Fibroblast of lung (primary cell): Measurements from ENCODE around the gene GPR75. TPM values are rescaled to one million over a fixed set of nuclear protein-coding genes. Genes with fewer than 3 reads are reported as not detected.
A peak's percentile ranks its signal among the peaks of the same experiment; 100 is the strongest.
"Not testable (repeated sequence)": the region's sequence is repeated elsewhere in the genome, so short reads cannot be mapped to it uniquely, and the experiment has no call there.

ENCODE experiments used
- DNase-seq, 2 donors: peaks; one replicate each; pipeline versions ENCODE4 v3.0.0 to v3.0.0-alpha.2; 2010; ENCODE audit warnings: low read depth in 2 of 2
- H2AFZ ChIP-seq: 2 replicates; pipeline ENCODE4 v1.5.1; 2012; ENCODE audit warnings: low read length, control low read depth, inconsistent platforms
- H3K27ac ChIP-seq: 2 replicates; pipeline ENCODE4 v1.5.1; 2011; ENCODE audit warnings: low read length, control low read depth; ENCODE audit not compliant: insufficient read depth
- H3K27me3 ChIP-seq: 2 replicates; pipeline ENCODE4 v1.5.1; 2011; ENCODE audit warnings: mild to moderate bottlenecking, low read length; ENCODE audit not compliant: control insufficient read depth, insufficient read depth
- H3K36me3 ChIP-seq: 2 replicates; pipeline ENCODE4 v1.5.1; 2011; ENCODE audit warnings: low read length; ENCODE audit not compliant: control insufficient read depth, insufficient read depth
- H3K4me1 ChIP-seq: 2 replicates; pipeline ENCODE4 v1.5.1; 2011; ENCODE audit warnings: low read length; ENCODE audit not compliant: control insufficient read depth, insufficient read depth; ENCODE audit errors: extremely low read depth
- H3K4me2 ChIP-seq: 2 replicates; pipeline ENCODE4 v1.5.1; 2011; ENCODE audit warnings: low read length, control low read depth; ENCODE audit not compliant: insufficient read depth; ENCODE audit errors: extremely low read depth
- H3K4me3 ChIP-seq, 4 experiments: fragments of 200-600 bp in 1 of 4; sonication (generic) in 1 of 4; replicated peaks in 1 of 4; 2 replicates each; pipeline ENCODE4 v1.5.1; 2011 to 2016; ENCODE audit warnings: low read length in 4 of 4, low read depth in 3 of 4, mild to moderate bottlenecking in 3 of 4, control low read depth in 2 of 4, inconsistent platforms in 1 of 4, mixed read lengths in 1 of 4; ENCODE audit not compliant: insufficient read depth in 1 of 4; ENCODE audit errors: control extremely low read depth in 1 of 4
- H3K79me2 ChIP-seq: 2 replicates; pipeline ENCODE4 v1.5.1; 2012; ENCODE audit warnings: mild to moderate bottlenecking, low read length, inconsistent platforms; ENCODE audit not compliant: control insufficient read depth, insufficient read depth
- H3K9ac ChIP-seq: 2 replicates; pipeline ENCODE4 v1.5.1; 2011; ENCODE audit warnings: mild to moderate bottlenecking, low read length, control low read depth; ENCODE audit not compliant: insufficient read depth
- H3K9me3 ChIP-seq: 2 replicates; pipeline ENCODE4 v1.5.1; 2012; ENCODE audit warnings: low read depth, low read length; ENCODE audit not compliant: control insufficient read depth, insufficient read depth
- H4K20me1 ChIP-seq: 2 replicates; pipeline ENCODE4 v1.5.1; 2011; ENCODE audit warnings: low read length; ENCODE audit not compliant: control insufficient read depth, insufficient read depth; ENCODE audit errors: extremely low read depth
- EZH2 ChIP-seq: IDR thresholded peaks from 2 replicates; pipeline ENCODE4 v1.5.1; 2012; ENCODE audit warnings: low read length, control low read depth, mild to moderate bottlenecking; ENCODE audit errors: missing control alignments
- polyA plus RNA-seq, 2 donors: library from polyadenylated mRNA; depleted of rRNA in 1 of 2; stranded (reverse) in 1 of 2; unstranded in 1 of 2; fragments of >200 nt; gene quantifications; 2 replicates each; pipeline ENCODE4 v1.2.1, GENCODE V29; 2011 to 2012; ENCODE audit warnings: missing spikeins in 1 of 2
- total RNA-seq: library from RNA; depleted of rRNA; stranded (reverse); fragments of >200 nt; gene quantifications from 2 replicates; pipeline ENCODE4 v1.2.1, GENCODE V29; 2014
- TF ChIP-seq, protein P1 (sequence below), 2 donors: IDR thresholded peaks in 1 of 2; conservative IDR thresholded peaks in 1 of 2; 1 replicate in 1 of 2; 2 replicates in 1 of 2; pipeline ENCODE4 v1.5.1; 2011 to 2012; ENCODE audit warnings: low read length in 2 of 2, control low read depth in 1 of 2, inconsistent platforms in 1 of 2, low read depth in 1 of 2, mild to moderate bottlenecking in 1 of 2

GPR75 gene
- total and polyA plus RNA-seq, 2 donors (not counting 1 experiment from before 2014, with no cell fraction given) = 1.4 to 1.8 TPM

DNA sequence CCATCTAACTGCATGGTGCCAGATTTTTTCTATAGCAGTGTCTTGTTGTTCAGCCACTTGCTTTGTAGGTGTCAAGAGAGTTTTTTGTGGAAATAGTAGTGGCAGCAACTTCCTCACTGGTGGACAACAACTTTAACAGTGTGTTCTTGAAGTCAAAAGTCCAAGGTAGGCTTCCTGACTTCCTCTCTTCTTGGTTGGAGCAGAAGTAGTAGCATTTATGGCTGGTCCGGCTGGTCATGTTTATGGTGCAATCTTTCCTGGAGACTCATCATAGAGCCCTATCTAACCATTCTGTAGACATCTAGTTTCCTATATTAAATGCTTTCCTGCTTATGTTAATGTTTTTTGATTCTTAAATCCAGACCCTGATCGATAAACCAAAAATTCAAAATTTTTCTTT lies 11.7 kb downstream of the GPR75 start:
- Histone ChIP-seq H3K27ac (no peak overlapping the region), H3K4me3 (no peak overlapping the region), H3K4me1 (no peaks in the 10 kb centered on the region), H3K9ac (no peak overlapping the region), H3K27me3 (no peaks in the 10 kb centered on the region), H2AFZ (no peak overlapping the region), H3K9me3 (no peaks in the 10 kb centered on the region), H3K36me3 (no peaks in the 10 kb centered on the region), H3K4me2 (no peak overlapping the region), H4K20me1 (no peaks in the 10 kb centered on the region), H3K79me2 (no peaks in the 10 kb centered on the region)
- TF ChIP-seq, protein P1, sequence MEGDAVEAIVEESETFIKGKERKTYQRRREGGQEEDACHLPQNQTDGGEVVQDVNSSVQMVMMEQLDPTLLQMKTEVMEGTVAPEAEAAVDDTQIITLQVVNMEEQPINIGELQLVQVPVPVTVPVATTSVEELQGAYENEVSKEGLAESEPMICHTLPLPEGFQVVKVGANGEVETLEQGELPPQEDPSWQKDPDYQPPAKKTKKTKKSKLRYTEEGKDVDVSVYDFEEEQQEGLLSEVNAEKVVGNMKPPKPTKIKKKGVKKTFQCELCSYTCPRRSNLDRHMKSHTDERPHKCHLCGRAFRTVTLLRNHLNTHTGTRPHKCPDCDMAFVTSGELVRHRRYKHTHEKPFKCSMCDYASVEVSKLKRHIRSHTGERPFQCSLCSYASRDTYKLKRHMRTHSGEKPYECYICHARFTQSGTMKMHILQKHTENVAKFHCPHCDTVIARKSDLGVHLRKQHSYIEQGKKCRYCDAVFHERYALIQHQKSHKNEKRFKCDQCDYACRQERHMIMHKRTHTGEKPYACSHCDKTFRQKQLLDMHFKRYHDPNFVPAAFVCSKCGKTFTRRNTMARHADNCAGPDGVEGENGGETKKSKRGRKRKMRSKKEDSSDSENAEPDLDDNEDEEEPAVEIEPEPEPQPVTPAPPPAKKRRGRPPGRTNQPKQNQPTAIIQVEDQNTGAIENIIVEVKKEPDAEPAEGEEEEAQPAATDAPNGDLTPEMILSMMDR (conservative IDR thresholded peaks at IDR 0.05 in 1 of 2, IDR thresholded peaks at IDR 0.05 in 1 of 2; ENCODE audit: low read depth in 1 of 2, low read length in 2 of 2) = no peak
- TF ChIP-seq EZH2 = no peak
- DNase-seq = no peak

DNA sequence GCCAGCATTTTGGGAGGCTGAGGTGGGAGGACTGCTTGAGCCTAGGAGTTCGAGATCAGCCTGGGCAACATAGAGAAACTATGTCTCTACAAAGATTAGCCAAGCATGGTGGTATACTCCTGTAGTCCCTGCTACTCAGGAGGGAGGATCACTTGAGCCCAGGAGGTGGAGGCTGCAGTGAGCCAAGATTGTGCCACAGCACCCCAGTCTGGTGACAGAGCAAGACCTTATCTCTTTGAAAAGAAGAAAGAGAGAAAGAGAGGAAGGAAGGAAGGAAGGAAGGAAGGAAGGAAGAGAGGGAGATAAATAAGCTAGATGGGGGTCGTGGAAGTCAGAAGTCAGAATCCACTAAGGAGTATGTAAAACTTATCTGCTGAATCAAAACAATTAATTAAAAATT lies 16.2 kb downstream of the GPR75 start:
- Histone ChIP-seq H4K20me1 (no peaks in the 10 kb centered on the region), H3K27me3 (no peaks in the 10 kb centered on the region), H3K79me2 (no peaks in the 10 kb centered on the region), H3K4me2 (no peak overlapping the region), H2AFZ (no peak overlapping the region), H3K36me3 (no peaks in the 10 kb centered on the region), H3K9ac (no peak overlapping the region), H3K27ac (no peak overlapping the region), H3K4me3 (no peak overlapping the region), H3K4me1 (no peaks in the 10 kb centered on the region), H3K9me3 (no peaks in the 10 kb centered on the region)
- DNase-seq = no peak
- TF ChIP-seq, protein P1 (conservative IDR thresholded peaks at IDR 0.05 in 1 of 2, IDR thresholded peaks at IDR 0.05 in 1 of 2; ENCODE audit: low read depth in 1 of 2, low read length in 2 of 2) = no peak
- TF ChIP-seq EZH2 = no peak

DNA sequence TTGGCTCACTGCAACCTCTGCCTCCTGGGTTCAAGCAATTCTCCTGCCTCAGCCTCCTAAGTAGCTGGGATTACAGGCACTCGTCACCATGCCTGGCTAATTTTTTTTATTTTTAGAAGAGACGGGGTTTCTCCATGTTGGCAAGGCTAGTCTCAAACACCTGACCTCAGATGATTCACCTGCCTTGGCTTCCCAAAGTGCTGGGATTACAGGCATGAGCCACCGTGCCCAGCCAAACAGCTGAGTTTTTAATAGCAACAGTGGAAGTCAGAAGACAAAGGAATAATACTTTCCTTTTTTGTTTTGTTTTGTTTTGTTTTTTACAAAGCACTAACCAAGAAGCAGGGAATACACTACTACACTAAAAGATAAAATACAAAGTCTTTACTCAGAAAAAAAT lies 16.9 kb downstream of the GPR75 start:
- peak in 1 of 2 donors; percentile 25 for DNase-seq
- no peak for TF ChIP-seq EZH2
- TF ChIP-seq, protein P1 (conservative IDR thresholded peaks at IDR 0.05 in 1 of 2, IDR thresholded peaks at IDR 0.05 in 1 of 2; ENCODE audit: low read depth in 1 of 2, low read length in 2 of 2) = no peak
- Histone ChIP-seq H3K4me1 (no peaks in the 10 kb centered on the region), H3K79me2 (no peaks in the 10 kb centered on the region), H3K27ac (no peak overlapping the region), H2AFZ (no peak overlapping the region), H3K9ac (no peak overlapping the region), H4K20me1 (no peaks in the 10 kb centered on the region), H3K4me2 (no peak overlapping the region), H3K9me3 (no peaks in the 10 kb centered on the region), H3K36me3 (no peaks in the 10 kb centered on the region), H3K27me3 (no peaks in the 10 kb centered on the region), H3K4me3 (no peak overlapping the region)

DNA sequence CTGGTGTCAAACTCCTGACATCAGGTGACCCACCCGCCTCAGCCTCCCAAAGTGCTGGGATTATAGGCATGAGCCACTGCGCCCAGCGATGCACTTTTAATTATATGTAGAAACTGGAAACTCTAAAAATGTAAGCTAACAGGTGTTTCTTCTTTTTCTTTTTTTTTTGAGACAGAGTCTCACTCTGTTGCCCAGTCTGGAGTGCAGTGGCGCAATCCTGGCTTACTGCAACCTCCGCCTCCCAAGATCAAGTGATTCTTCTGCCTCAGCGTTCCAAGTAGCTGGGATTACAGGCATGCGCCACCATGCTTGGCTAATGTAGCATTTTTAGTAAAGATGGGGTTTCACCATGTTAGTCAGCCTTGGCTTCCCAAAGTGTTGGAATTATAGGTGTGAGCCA lies 18.1 kb downstream of the GPR75 start:
- H3K27me3 ChIP-seq, H3K9me3 ChIP-seq, H3K4me1 ChIP-seq, H3K79me2 ChIP-seq, H4K20me1 ChIP-seq, H3K9ac ChIP-seq, H3K4me3 ChIP-seq, H2AFZ ChIP-seq, DNase-seq, H3K36me3 ChIP-seq, H3K4me2 ChIP-seq, H3K27ac ChIP-seq: not testable (repeated sequence)
